Calu3 (cell line): Measurements from ENCODE around the gene MRPS12. TPM values are rescaled to one million over a fixed set of nuclear protein-coding genes. Genes with fewer than 3 reads are reported as not detected.

Experiments
- BruUV-seq: library from RNA; stranded (reverse); fragments of 400-500 nt; replicated peaks from 2 replicates; lab custom pipeline; 2021; lab: Mats Ljungman, UMichigan
- CTCF ChIA-PET: fragments of 300-600 bp; sonication (Branson Sonifier 250); formaldehyde crosslinking; loops from one replicate; lab custom pipeline; 2022; ENCODE audit warnings: antibody characterized with exemption; lab: Charles Lee
- DNase-seq: peaks from one replicate; pipeline ENCODE4 v3.0.0; 2022
- H3K27ac Mint-ChIP-seq: one replicate; pipeline ENCODE4 v1.8.0; 2022; ENCODE audit warnings: mixed read lengths; ENCODE audit not compliant: unreplicated experiment
- H3K27me3 Mint-ChIP-seq: one replicate; pipeline ENCODE4 v1.8.0; 2022; ENCODE audit warnings: mixed read lengths; ENCODE audit not compliant: unreplicated experiment
- H3K36me3 Mint-ChIP-seq: one replicate; pipeline ENCODE4 v1.8.0; 2022; ENCODE audit warnings: mild to moderate bottlenecking, moderate library complexity, mixed read lengths; ENCODE audit not compliant: insufficient read depth, unreplicated experiment
- H3K4me1 Mint-ChIP-seq: one replicate; pipeline ENCODE4 v1.8.0; 2022; ENCODE audit warnings: mild to moderate bottlenecking, low read depth, mixed read lengths; ENCODE audit not compliant: unreplicated experiment
- H3K4me3 Mint-ChIP-seq: one replicate; pipeline ENCODE4 v1.8.0; 2022; ENCODE audit warnings: mild to moderate bottlenecking, low read depth, moderate library complexity, mixed read lengths; ENCODE audit not compliant: unreplicated experiment
- H3K9me3 Mint-ChIP-seq: one replicate; pipeline ENCODE4 v1.8.0; 2022; ENCODE audit warnings: low read depth, mixed read lengths; ENCODE audit not compliant: unreplicated experiment
- intact Hi-C: fragments of 100-400 bp; cut with micrococcal nuclease; formaldehyde crosslinking; loops from one replicate; pipeline ENCODE4 v1.10.0; 2022; ENCODE audit not compliant: unreplicated experiment
- total RNA-seq: library from RNA; stranded (reverse); gene quantifications from 2 replicates; pipeline ENCODE4 v1.2.3, GENCODE V29; 2022
- TF ChIP-seq, protein P1 (sequence below): fragments of 200-600 bp; IDR thresholded peaks from one replicate; pipeline ENCODE4 v1.8.0; 2022; ENCODE audit warnings: antibody characterized with exemption; ENCODE audit not compliant: unreplicated experiment

The MRPS12 gene
- total RNA-seq, 1 experiment from 2014 or later, result 73.1 TPM

DNA sequence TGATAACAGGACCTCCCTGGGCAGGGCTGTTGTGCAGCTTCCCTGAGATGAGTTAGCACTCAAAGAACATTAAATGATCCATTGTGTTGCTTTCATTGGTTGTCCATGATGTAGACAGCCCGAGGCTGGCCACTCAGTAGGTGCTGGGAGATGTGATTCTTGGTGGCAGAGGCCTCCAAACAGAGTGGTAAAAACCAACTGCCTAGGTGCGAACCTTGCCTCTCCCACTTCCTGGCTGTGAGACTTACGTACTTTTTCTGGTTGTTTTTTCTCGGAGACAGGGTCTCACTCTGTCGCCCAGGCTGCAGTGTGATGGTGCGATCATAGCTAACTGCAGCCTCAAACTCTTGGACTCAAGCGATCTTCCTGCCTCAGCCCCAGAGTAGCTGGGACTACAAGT, 6.4 kb upstream of the MRPS12 start:
- intact Hi-C loops, result no loop called here
- DNase-seq, result no peak
- Mint-ChIP-seq H3K27me3 (no peaks in the 10 kb centered on the region), H3K9me3 (no peaks in the 10 kb centered on the region), H3K27ac (no peak overlapping the region), H3K4me1 (peaks cover 12% of the 10 kb centered on the region), H3K36me3 (peaks cover 33% of the 10 kb centered on the region), H3K4me3 (no peak overlapping the region)
- TF ChIP-seq, protein P1, sequence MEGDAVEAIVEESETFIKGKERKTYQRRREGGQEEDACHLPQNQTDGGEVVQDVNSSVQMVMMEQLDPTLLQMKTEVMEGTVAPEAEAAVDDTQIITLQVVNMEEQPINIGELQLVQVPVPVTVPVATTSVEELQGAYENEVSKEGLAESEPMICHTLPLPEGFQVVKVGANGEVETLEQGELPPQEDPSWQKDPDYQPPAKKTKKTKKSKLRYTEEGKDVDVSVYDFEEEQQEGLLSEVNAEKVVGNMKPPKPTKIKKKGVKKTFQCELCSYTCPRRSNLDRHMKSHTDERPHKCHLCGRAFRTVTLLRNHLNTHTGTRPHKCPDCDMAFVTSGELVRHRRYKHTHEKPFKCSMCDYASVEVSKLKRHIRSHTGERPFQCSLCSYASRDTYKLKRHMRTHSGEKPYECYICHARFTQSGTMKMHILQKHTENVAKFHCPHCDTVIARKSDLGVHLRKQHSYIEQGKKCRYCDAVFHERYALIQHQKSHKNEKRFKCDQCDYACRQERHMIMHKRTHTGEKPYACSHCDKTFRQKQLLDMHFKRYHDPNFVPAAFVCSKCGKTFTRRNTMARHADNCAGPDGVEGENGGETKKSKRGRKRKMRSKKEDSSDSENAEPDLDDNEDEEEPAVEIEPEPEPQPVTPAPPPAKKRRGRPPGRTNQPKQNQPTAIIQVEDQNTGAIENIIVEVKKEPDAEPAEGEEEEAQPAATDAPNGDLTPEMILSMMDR, result no peak
- CTCF ChIA-PET, result interaction anchor here (0.7 to 1.0 kb wide), 2 partner anchors 12 to 72 kb away, joined by 3 to 4 read pairs; partner anchors contain the start of gene CCER2
- BruUV-seq, result no TSS peak

DNA sequence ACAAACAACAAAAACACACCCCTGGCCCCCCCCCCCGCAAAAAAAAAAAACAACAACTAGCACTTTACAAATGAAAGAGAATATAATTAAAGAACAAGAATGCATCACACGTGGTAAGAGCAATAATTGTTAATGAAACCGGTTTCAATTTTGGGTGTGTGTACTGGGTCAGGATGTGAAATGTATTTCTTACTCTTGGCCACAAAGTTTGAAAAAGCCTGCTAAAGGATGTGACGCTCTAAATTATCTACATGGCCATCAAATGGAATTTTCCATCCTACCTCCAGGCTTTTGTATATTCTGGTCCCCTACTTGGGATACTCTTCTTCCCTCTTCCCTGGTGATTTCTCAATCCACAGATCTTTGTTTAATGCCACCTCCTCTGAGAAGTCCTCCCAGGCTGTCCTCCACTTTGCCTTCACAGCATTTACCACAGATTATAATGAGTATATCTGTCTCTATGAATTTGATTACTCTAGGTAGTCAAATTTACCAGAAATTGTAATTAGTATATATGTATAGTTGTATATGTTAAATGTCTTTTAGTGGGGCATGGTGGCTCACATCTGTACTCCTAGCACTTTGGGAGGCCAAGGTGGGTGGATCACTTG, 2.2 kb upstream of the MRPS12 start:
- Mint-ChIP-seq H3K4me1 (peaks cover 23% of the 10 kb centered on the region), H3K9me3 (peaks cover 2% of the 10 kb centered on the region), H3K27ac (peak overlapping the region; percentile 53), H3K4me3 (no peak overlapping the region), H3K36me3 (peaks cover 67% of the 10 kb centered on the region), H3K27me3 (no peaks in the 10 kb centered on the region)
- no TSS peak for BruUV-seq
- TF ChIP-seq, protein P1, result no peak
- intact Hi-C loops, result no loop called here
- CTCF ChIA-PET, result no interaction called here
- no peak for DNase-seq

DNA sequence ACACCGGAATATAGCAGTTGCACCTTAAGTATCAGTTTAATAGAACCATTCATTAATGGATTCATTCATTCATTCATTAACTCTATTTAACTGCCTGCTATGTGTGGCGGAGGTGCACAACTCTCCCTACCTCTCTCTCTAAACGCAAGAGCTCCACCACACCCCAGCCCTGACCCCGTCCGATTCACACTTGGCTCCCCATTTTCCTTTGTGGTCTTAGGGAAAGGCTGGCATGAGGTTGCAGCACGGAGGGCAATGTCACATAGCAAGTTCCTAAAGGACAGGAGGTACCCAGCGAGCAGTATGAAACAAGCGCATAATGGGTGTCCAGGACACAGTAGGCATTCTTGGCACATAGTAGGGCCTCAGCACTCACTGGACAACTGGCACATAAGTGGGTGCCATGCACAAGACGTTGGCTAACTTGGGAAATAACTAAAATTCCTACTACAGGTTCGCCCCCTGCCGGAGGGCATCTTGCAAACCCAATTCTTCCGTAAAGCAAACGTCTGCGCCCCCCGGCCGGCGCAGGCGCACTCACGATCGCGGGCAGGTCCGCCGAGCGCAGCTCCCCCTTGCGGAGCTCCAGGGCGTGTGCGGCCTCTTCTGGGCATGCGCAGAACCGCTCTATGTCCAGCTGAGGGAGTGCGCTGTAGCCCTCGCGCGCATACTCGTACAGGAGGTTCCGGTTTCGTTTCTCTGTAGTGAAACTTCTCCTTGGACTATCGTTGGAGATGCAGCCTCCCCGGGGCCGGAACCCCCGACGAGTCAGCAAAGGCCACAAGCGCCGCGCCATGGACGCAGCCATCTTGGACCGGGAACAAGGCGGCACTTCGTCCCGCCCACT, 592 bp upstream of the MRPS12 start, which contains the start of gene SARS2:
TSS of gene SARS2 (minus strand) at position 835 of the 847 bp plus-strand sequence. CDS start at position 808, 27 bp downstream.
- CTCF ChIA-PET, result interaction anchor here (0.5 to 1.9 kb wide), 20 partner anchors 13 to 542 kb away, joined by 3 to 20 read pairs (median 4); partner anchors contain the start of genes ACTN4, ECH1, FAM98C and NFKBIB
- TF ChIP-seq, protein P1, result peak; percentile 99
- H3K4me3 Mint-ChIP-seq, result peak within 1 kb of the TSS; percentile 98
- H3K36me3 Mint-ChIP-seq, result peaks cover 82% of the 10 kb centered on the region
- H3K27me3 Mint-ChIP-seq, result no peaks in the 10 kb centered on the region
- peaks cover 23% of the 10 kb centered on the region for H3K4me1 Mint-ChIP-seq
- H3K27ac Mint-ChIP-seq, result peak within 1 kb of the TSS; percentile 93
- intact Hi-C loops, result loop anchor here (1.0 to 10.0 kb wide), 4 partner anchors 80 to 528 kb away; partner anchors contain the start of gene FAM98C
- DNase-seq, result peak; percentile 97
- peaks cover 2% of the 10 kb centered on the region for H3K9me3 Mint-ChIP-seq
- BruUV-seq, result no TSS peak

DNA sequence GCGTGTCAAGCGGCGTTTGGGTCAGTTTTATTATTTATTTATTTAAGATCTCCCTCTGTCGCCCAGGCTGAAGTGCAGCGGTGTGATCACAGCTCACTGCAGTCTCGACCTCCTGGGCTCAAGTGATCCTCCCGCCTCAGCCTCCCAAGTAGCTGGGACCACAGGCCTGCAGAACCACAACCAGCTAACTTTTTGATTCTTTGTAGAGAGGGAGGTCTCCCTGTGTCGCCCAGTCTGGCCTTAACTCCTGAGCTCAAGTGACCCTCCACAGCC, 713 bp downstream of the MRPS12 start:
- BruUV-seq, result no TSS peak
- intact Hi-C loops, result loop anchor here (5.0 to 10.0 kb wide), 3 partner anchors 207 to 529 kb away; partner anchors contain the start of gene FAM98C
- peaks cover 23% of the 10 kb centered on the region for H3K4me1 Mint-ChIP-seq
- CTCF ChIA-PET, result interaction anchor here (0.6 to 1.9 kb wide), 3 partner anchors 53 to 295 kb away, joined by 3 to 5 read pairs (median 5); partner anchors contain the start of gene RINL
- no peaks in the 10 kb centered on the region for H3K27me3 Mint-ChIP-seq
- peaks cover 2% of the 10 kb centered on the region for H3K9me3 Mint-ChIP-seq
- TF ChIP-seq, protein P1, result no peak
- H3K4me3 Mint-ChIP-seq, result peak overlapping the region; percentile 98
- DNase-seq, result no peak
- peaks cover 72% of the 10 kb centered on the region for H3K36me3 Mint-ChIP-seq
- peak overlapping the region; percentile 93 for H3K27ac Mint-ChIP-seq
